Body of pancreas (tissue), 4 donors: ENCODE results near the gene EFHC2.

Source experiments
- CTCF ChIP-seq, 7 experiments: fragments of 450-650 bp in 4 of 7; fragments of 200-600 bp in 3 of 7; sonication (generic) in 3 of 7; IDR thresholded peaks; one replicate each; pipeline ENCODE4 v1.5.1; 2016 to 2019; ENCODE audit warnings: antibody characterized with exemption in 7 of 7
- POLR2A ChIP-seq, 3 donors: fragments of 450-650 bp; IDR thresholded peaks; one replicate each; pipeline ENCODE4 v1.6.1; 2016; ENCODE audit warnings: antibody characterized with exemption in 3 of 3, mild to moderate bottlenecking in 2 of 3

- TF ChIP-seq POLR2A (IDR thresholded peaks at IDR 0.05) (no peak), CTCF (IDR thresholded peaks at IDR 0.05) (no peak)
Measured at GRCh38 chrX:44290718-44291117, 52.8 kb downstream of the EFHC2 start.
